DND-41 (cell line): ENCODE data around the gene DLG1.

Experiments
- ATAC-seq: fragments of 200-7000 bp; cut with Tn5 transposase; 3 replicates; pipeline ENCODE4 v1.9.1; 2021; ENCODE audit warnings: low read depth; ENCODE audit not compliant: insufficient read depth
- DNase-seq: peaks from one replicate; pipeline ENCODE4 v3.0.0-alpha.2; 2020
- H2AFZ ChIP-seq: 2 replicates; pipeline ENCODE4 v1.6.0; 2012; ENCODE audit warnings: low read depth, low read length
- H3K27ac ChIP-seq: 2 replicates; pipeline ENCODE4 v1.5.1; 2012; ENCODE audit warnings: low read length, inconsistent platforms
- H3K27me3 ChIP-seq: fragments of 200-600 bp; sonication (generic); 2 replicates; pipeline ENCODE4 v1.6.0; 2012; ENCODE audit warnings: low read length, mild to moderate bottlenecking, inconsistent platforms; ENCODE audit not compliant: insufficient read depth, poor library complexity
- H3K36me3 ChIP-seq: 2 replicates; pipeline ENCODE4 v1.5.1; 2012; ENCODE audit warnings: low read length, inconsistent platforms; ENCODE audit not compliant: insufficient read depth
- H3K4me1 ChIP-seq: 2 replicates; pipeline ENCODE4 v1.5.1; 2012; ENCODE audit warnings: mild to moderate bottlenecking, low read length; ENCODE audit not compliant: insufficient read depth
- H3K4me2 ChIP-seq: 2 replicates; pipeline ENCODE4 v1.6.0; 2012; ENCODE audit warnings: mild to moderate bottlenecking, moderate library complexity, low read length, inconsistent platforms; ENCODE audit not compliant: insufficient read depth
- H3K4me3 ChIP-seq, 2 experiments: fragments of 200-600 bp in 1 of 2; shearing (Covaris generic) in 1 of 2; 2 replicates each; pipeline ENCODE4 v1.5.1; 2012 to 2016; ENCODE audit warnings: inconsistent platforms in 2 of 2, low read length in 2 of 2, mild to moderate bottlenecking in 2 of 2, low read depth in 1 of 2, moderate library complexity in 1 of 2
- H3K79me2 ChIP-seq: 2 replicates; pipeline ENCODE4 v1.6.0; 2012; ENCODE audit warnings: low read length, inconsistent platforms; ENCODE audit not compliant: insufficient read depth
- H3K9ac ChIP-seq: 2 replicates; pipeline ENCODE4 v1.6.0; 2012; ENCODE audit warnings: low read depth, mild to moderate bottlenecking, inconsistent platforms, low read length, moderate library complexity
- H3K9me3 ChIP-seq: 2 replicates; pipeline ENCODE4 v1.5.1; 2012; ENCODE audit warnings: low read length, moderate library complexity, mild to moderate bottlenecking, inconsistent platforms; ENCODE audit not compliant: insufficient read depth, severe bottlenecking
- H4K20me1 ChIP-seq: 2 replicates; pipeline ENCODE4 v1.6.0; 2012; ENCODE audit warnings: low read length; ENCODE audit not compliant: insufficient read depth
- CTCF ChIP-seq: IDR thresholded peaks from 2 replicates; pipeline ENCODE4 v1.5.1; 2012; ENCODE audit warnings: borderline replicate concordance, low read length, moderate library complexity, mild to moderate bottlenecking; ENCODE audit not compliant: poor library complexity, severe bottlenecking; ENCODE audit errors: extremely low read depth
- EZH2 ChIP-seq: IDR thresholded peaks from 3 replicates; pipeline ENCODE4 v1.6.1; 2012; ENCODE audit warnings: borderline replicate concordance, low read depth, mild to moderate bottlenecking, moderate library complexity, low read length, inconsistent platforms; ENCODE audit not compliant: severe bottlenecking

The DLG1 gene

GRCh38 chr3:197253238-197253947 is 45.0 kb downstream of the DLG1 start:
- H3K4me3 ChIP-seq, result no peak overlapping the region
- H3K4me1 ChIP-seq, result no peaks in the 10 kb centered on the region
- no peak overlapping the region for H2AFZ ChIP-seq
- TF ChIP-seq CTCF (no peak), EZH2 (no peak)
- ATAC-seq, result no peak
- DNase-seq, result no peak
- peaks cover 18% of the 10 kb centered on the region for H3K9me3 ChIP-seq
- H3K27me3 ChIP-seq, result no peaks in the 10 kb centered on the region
- H3K27ac ChIP-seq, result no peak overlapping the region
- H3K79me2 ChIP-seq, result peaks cover 96% of the 10 kb centered on the region
- no peak overlapping the region for H3K4me2 ChIP-seq
- peaks cover 16% of the 10 kb centered on the region; the same call in 1 of the 2 replicates for H4K20me1 ChIP-seq
- H3K9ac ChIP-seq, result no peak overlapping the region
- H3K36me3 ChIP-seq, result peaks cover 23% of the 10 kb centered on the region

- Histone ChIP-seq H3K4me3 (no peak overlapping the region), H4K20me1 (peaks cover 4% of the 10 kb centered on the region; the same call in 1 of the 2 replicates), H3K36me3 (peaks cover 43% of the 10 kb centered on the region), H3K4me1 (no peaks in the 10 kb centered on the region), H3K79me2 (peaks cover 82% of the 10 kb centered on the region), H3K27me3 (no peaks in the 10 kb centered on the region), H3K4me2 (no peak overlapping the region), H2AFZ (no peak overlapping the region), H3K9me3 (peaks cover 38% of the 10 kb centered on the region), H3K27ac (no peak overlapping the region), H3K9ac (no peak overlapping the region)
- no peak for TF ChIP-seq EZH2
- no peak for TF ChIP-seq CTCF
- DNase-seq (no peak), ATAC-seq (no peak)
These were observed 48.9 kb downstream of the DLG1 start for GRCh38 chr3:197249542-197249941.

GRCh38 chr3:197248341-197248740 is 50.1 kb downstream of the DLG1 start:
- DNase-seq (no peak), ATAC-seq (no peak)
- Histone ChIP-seq H3K9ac (no peak overlapping the region), H3K36me3 (peaks cover 53% of the 10 kb centered on the region), H3K27me3 (no peaks in the 10 kb centered on the region), H2AFZ (no peak overlapping the region), H3K27ac (no peak overlapping the region), H3K4me1 (no peaks in the 10 kb centered on the region), H3K4me3 (no peak overlapping the region), H3K79me2 (peaks cover 73% of the 10 kb centered on the region), H3K9me3 (peaks cover 50% of the 10 kb centered on the region), H3K4me2 (no peak overlapping the region), H4K20me1 (no peaks in the 10 kb centered on the region)
- TF ChIP-seq EZH2 (no peak), CTCF (no peak)
